Measurements from ENCODE around the gene IRX5. TPM values are rescaled to one million over a fixed set of nuclear protein-coding genes. Genes with fewer than 3 reads are reported as not detected.

Gene IRX5
- total and polyA plus RNA-seq, 4 donors = not detected

DNA sequence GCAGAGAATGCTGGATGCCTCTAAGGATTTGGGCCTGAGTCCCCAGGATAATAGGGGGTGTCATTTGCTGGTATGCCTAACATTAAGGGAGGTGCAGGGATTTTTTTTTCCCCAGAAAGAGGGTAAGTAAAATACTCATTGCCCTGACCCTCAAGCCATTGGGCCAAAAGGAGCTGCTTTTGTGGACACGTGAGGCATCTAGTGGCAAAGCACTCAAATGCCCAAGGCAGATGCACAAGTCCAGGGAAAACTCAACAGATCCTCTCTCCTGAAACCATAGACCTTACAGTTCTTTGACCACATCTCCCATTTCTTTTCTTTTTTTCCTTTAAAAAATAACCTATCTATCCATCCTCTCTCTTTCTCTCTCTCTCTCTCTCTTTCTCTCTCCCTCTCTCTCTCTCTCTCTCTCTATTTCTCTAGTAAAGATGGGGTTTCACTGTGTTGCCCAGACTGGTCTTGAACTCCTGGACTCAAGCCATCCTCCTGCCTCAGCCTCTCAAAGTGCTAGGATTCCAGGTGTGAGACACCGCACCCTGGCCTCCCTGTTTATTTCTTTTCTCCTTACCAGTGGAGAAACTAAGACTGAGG, 11.8 kb downstream of the IRX5 start:
- DNase-seq (ENCODE audit: low spot score) = no peak
- WGBS = 91% methylated on average over 2 of the region's 2 CpGs
- H3K27ac ChIP-seq (ENCODE audit: low read depth in 1 of 2, low read length in 2 of 2) = no peak overlapping the region
- TF ChIP-seq, protein P1, sequence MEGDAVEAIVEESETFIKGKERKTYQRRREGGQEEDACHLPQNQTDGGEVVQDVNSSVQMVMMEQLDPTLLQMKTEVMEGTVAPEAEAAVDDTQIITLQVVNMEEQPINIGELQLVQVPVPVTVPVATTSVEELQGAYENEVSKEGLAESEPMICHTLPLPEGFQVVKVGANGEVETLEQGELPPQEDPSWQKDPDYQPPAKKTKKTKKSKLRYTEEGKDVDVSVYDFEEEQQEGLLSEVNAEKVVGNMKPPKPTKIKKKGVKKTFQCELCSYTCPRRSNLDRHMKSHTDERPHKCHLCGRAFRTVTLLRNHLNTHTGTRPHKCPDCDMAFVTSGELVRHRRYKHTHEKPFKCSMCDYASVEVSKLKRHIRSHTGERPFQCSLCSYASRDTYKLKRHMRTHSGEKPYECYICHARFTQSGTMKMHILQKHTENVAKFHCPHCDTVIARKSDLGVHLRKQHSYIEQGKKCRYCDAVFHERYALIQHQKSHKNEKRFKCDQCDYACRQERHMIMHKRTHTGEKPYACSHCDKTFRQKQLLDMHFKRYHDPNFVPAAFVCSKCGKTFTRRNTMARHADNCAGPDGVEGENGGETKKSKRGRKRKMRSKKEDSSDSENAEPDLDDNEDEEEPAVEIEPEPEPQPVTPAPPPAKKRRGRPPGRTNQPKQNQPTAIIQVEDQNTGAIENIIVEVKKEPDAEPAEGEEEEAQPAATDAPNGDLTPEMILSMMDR (IDR thresholded peaks at IDR 0.05; ENCODE audit: low read depth, low read length, missing input control) = no peak
- TF ChIP-seq RAD21 (IDR thresholded peaks at IDR 0.05) = no peak
- TF ChIP-seq, protein P2, sequence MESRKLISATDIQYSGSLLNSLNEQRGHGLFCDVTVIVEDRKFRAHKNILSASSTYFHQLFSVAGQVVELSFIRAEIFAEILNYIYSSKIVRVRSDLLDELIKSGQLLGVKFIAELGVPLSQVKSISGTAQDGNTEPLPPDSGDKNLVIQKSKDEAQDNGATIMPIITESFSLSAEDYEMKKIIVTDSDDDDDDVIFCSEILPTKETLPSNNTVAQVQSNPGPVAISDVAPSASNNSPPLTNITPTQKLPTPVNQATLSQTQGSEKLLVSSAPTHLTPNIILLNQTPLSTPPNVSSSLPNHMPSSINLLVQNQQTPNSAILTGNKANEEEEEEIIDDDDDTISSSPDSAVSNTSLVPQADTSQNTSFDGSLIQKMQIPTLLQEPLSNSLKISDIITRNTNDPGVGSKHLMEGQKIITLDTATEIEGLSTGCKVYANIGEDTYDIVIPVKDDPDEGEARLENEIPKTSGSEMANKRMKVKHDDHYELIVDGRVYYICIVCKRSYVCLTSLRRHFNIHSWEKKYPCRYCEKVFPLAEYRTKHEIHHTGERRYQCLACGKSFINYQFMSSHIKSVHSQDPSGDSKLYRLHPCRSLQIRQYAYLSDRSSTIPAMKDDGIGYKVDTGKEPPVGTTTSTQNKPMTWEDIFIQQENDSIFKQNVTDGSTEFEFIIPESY (IDR thresholded peaks at IDR 0.05) = no peak
- TF ChIP-seq FOXA2 (IDR thresholded peaks at IDR 0.05) = no peak
- TF ChIP-seq TAF1 (conservative IDR thresholded peaks at IDR 0.05) = no peak
- TF ChIP-seq YY1 (IDR thresholded peaks at IDR 0.05) = no peak
- TF ChIP-seq, protein P3, sequence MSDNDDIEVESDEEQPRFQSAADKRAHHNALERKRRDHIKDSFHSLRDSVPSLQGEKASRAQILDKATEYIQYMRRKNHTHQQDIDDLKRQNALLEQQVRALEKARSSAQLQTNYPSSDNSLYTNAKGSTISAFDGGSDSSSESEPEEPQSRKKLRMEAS (IDR thresholded peaks at IDR 0.05) = no peak
- TF ChIP-seq, protein P4, sequence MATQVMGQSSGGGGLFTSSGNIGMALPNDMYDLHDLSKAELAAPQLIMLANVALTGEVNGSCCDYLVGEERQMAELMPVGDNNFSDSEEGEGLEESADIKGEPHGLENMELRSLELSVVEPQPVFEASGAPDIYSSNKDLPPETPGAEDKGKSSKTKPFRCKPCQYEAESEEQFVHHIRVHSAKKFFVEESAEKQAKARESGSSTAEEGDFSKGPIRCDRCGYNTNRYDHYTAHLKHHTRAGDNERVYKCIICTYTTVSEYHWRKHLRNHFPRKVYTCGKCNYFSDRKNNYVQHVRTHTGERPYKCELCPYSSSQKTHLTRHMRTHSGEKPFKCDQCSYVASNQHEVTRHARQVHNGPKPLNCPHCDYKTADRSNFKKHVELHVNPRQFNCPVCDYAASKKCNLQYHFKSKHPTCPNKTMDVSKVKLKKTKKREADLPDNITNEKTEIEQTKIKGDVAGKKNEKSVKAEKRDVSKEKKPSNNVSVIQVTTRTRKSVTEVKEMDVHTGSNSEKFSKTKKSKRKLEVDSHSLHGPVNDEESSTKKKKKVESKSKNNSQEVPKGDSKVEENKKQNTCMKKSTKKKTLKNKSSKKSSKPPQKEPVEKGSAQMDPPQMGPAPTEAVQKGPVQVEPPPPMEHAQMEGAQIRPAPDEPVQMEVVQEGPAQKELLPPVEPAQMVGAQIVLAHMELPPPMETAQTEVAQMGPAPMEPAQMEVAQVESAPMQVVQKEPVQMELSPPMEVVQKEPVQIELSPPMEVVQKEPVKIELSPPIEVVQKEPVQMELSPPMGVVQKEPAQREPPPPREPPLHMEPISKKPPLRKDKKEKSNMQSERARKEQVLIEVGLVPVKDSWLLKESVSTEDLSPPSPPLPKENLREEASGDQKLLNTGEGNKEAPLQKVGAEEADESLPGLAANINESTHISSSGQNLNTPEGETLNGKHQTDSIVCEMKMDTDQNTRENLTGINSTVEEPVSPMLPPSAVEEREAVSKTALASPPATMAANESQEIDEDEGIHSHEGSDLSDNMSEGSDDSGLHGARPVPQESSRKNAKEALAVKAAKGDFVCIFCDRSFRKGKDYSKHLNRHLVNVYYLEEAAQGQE (IDR thresholded peaks at IDR 0.05) = no peak
- no peak for TF ChIP-seq HNF4A (conservative IDR thresholded peaks at IDR 0.05)
- no peak for TF ChIP-seq HNF4G (IDR thresholded peaks at IDR 0.05)
- no peak for TF ChIP-seq RXRA (IDR thresholded peaks at IDR 0.05)
- no peak for TF ChIP-seq NR2F2 (IDR thresholded peaks at IDR 0.05)
- TF ChIP-seq FOXA1 (IDR thresholded peaks at IDR 0.05) = no peak
- no peak for TF ChIP-seq GABPA (IDR thresholded peaks at IDR 0.05 in 1 of 2, conservative IDR thresholded peaks at IDR 0.05 in 1 of 2)
- H3K9ac ChIP-seq (ENCODE audit: low read depth in 1 of 2, low read length in 2 of 2) = no peak overlapping the region
- no peaks in the 10 kb centered on the region for H3K9me3 ChIP-seq (ENCODE audit: control insufficient read depth in 4 of 4, low read length in 3 of 4)
- H3K36me3 ChIP-seq (ENCODE audit: control insufficient read depth in 4 of 4, insufficient read depth in 3 of 4, low read depth in 1 of 4, low read length in 3 of 4) = no peaks in the 10 kb centered on the region
- H3K4me1 ChIP-seq (ENCODE audit: control insufficient read depth in 4 of 4, insufficient read depth in 4 of 4, low read length in 3 of 4) = peaks cover 0 to 12% (median 6%) of the 10 kb centered on the region in 4 donors
- H3K27me3 ChIP-seq (ENCODE audit: control insufficient read depth in 4 of 4, insufficient read depth in 4 of 4, low read length in 3 of 4) = peaks cover 9 to 29% (median 21%) of the 10 kb centered on the region in 4 donors
- H3K4me3 ChIP-seq (ENCODE audit: low read depth in 1 of 3, low read length in 3 of 3) = no peak overlapping the region

DNA sequence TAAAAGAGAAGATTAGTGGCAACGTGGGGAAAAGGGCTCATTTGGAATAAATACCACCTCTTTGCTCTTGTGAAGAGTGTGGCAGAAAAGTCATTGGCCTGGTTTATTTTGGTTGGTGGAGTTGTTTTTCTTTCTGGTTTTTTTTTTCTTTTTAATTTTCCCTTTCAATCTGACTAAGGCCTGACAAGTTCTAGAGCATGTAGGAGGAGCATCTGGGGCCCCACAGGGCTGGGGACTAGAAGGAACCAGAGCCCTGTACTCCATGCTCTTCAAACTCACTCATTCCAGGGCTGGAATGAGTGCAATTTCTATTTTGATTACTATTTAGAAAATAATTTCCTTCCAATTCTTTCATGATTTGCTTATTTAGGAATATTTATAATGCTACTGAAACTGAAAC, 13.3 kb downstream of the IRX5 start:
- WGBS = 61% methylated on average over 1 of the region's 1 CpG
- no peak overlapping the region for H3K9ac ChIP-seq (ENCODE audit: low read depth in 1 of 2, low read length in 2 of 2)
- peaks cover 3 to 18% (median 11%) of the 10 kb centered on the region in 4 donors for H3K27me3 ChIP-seq (ENCODE audit: control insufficient read depth in 4 of 4, insufficient read depth in 4 of 4, low read length in 3 of 4)
- no peaks in the 10 kb centered on the region for H3K4me1 ChIP-seq (ENCODE audit: control insufficient read depth in 4 of 4, insufficient read depth in 4 of 4, low read length in 3 of 4)
- no peak overlapping the region for H3K27ac ChIP-seq (ENCODE audit: low read depth in 1 of 2, low read length in 2 of 2)
- no peaks in the 10 kb centered on the region for H3K9me3 ChIP-seq (ENCODE audit: control insufficient read depth in 4 of 4, low read length in 3 of 4)
- H3K4me3 ChIP-seq (ENCODE audit: low read depth in 1 of 3, low read length in 3 of 3) = no peak overlapping the region
- H3K36me3 ChIP-seq (ENCODE audit: control insufficient read depth in 4 of 4, insufficient read depth in 3 of 4, low read depth in 1 of 4, low read length in 3 of 4) = no peaks in the 10 kb centered on the region
- DNase-seq (ENCODE audit: low spot score) = no peak
- no peak for TF ChIP-seq RAD21 (IDR thresholded peaks at IDR 0.05)
- TF ChIP-seq, protein P3 (IDR thresholded peaks at IDR 0.05) = no peak
- TF ChIP-seq JUND (IDR thresholded peaks at IDR 0.05) = no peak
- TF ChIP-seq GABPA (IDR thresholded peaks at IDR 0.05 in 1 of 2, conservative IDR thresholded peaks at IDR 0.05 in 1 of 2) = no peak
- no peak for TF ChIP-seq FOXA2 (IDR thresholded peaks at IDR 0.05)
- no peak for TF ChIP-seq HNF4A (conservative IDR thresholded peaks at IDR 0.05)
- TF ChIP-seq, protein P4 (IDR thresholded peaks at IDR 0.05) = no peak
- TF ChIP-seq RXRA (IDR thresholded peaks at IDR 0.05) = no peak
- TF ChIP-seq YY1 (IDR thresholded peaks at IDR 0.05) = no peak
- TF ChIP-seq FOXA1 (IDR thresholded peaks at IDR 0.05) = no peak
- no peak for TF ChIP-seq SP1 (IDR thresholded peaks at IDR 0.05)
- TF ChIP-seq EGR1 (IDR thresholded peaks at IDR 0.05; ENCODE audit: low read depth in 2 of 2) = no peak
- TF ChIP-seq, protein P5, sequence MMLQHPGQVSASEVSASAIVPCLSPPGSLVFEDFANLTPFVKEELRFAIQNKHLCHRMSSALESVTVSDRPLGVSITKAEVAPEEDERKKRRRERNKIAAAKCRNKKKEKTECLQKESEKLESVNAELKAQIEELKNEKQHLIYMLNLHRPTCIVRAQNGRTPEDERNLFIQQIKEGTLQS (IDR thresholded peaks at IDR 0.05) = no peak
- no peak for TF ChIP-seq NR2F2 (IDR thresholded peaks at IDR 0.05)

Data from liver (tissue), 9 donors.